ELR (cell line): ENCODE results near the gene HRAS.
A peak's percentile ranks its signal among the peaks of the same experiment; 100 is the strongest.
"Not testable (repeated sequence)": the region's sequence is repeated elsewhere in the genome, so short reads cannot be mapped to it uniquely, and the experiment has no call there.

Experiments
- DNase-seq: peaks from one replicate; pipeline ENCODE4 v3.0.0-alpha.2; 2015; ENCODE audit warnings: low read depth

HRAS gene

DNA sequence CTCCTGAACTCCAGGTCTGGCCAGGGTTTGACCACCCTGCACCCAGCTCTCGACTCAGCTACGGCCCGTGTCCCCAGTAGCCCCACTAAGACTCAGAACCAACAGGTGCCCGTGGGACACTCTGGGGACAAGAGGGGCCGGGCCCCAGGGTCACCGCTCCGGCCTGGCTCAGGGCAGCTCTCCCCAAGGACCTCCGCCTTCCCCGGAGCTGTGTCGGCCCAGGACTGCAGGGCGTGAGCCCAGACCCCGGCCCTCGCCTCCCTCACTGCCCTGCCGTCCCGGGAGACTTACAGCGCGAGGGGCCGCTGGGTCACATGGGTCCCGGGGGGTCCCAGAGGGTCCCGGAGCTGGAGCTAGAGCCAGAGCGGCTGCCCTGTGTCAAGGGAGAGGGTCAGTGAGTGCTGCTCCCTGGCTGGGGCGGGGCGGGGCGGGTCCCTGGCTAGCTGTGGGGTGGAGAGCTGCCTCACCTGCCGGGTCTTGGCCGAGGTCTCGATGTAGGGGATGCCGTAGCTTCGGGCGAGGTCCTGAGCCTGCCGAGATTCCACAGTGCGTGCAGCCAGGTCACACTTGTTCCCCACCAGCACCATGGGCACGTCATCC lies 2.3 kb downstream of the HRAS start:
- peak; percentile 40 for DNase-seq

DNA sequence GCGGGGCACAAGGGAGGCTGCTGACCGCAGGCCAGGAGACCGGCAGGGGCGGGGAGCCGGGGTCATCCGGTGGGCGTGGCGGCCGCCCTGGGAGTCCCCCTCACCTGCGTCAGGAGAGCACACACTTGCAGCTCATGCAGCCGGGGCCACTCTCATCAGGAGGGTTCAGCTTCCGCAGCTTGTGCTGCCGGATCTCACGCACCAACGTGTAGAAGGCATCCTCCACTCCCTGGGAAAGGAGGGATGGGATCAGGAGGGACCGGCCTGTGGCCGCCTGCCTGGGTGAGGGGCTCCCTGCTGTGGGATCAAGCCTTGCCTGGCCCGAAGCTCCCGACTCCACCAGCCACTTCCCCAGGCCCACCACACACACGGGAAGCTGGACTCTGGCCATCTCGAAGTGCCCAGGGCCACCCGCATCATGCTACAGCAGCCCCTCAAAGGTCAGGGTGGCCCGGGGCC lies 2.8 kb downstream of the HRAS start:
- peak; percentile 40 for DNase-seq

DNA sequence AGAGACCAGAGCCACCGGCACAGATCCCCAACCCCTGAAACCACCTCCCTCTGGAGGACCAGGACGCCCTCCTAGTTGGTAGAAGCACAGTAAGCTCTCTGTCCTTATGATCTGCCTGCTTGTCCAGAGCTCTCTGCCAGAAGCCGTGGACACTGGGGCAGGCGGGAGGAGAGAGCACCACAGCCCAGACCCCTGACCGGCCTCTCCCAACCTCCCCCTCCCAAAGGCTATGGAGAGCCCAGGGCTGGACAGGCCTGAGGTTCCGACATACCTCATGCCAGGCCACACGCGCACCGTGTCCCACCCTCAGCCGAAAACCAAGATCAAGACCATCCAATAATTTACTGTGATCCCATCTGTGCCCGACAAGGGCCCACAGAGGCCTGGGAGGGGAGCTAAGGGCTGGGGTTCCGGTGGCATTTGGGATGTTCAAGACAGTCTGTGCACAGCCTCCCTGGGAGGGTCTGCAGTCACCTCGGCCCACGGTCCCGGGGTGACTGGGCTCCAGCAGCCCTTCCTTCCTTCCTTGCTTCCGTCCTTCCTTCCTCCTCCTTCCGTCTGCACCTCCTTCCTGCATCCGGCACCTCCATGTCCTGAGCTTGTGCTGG lies 3.4 kb downstream of the HRAS start:
- peak; percentile 56 for DNase-seq

DNA sequence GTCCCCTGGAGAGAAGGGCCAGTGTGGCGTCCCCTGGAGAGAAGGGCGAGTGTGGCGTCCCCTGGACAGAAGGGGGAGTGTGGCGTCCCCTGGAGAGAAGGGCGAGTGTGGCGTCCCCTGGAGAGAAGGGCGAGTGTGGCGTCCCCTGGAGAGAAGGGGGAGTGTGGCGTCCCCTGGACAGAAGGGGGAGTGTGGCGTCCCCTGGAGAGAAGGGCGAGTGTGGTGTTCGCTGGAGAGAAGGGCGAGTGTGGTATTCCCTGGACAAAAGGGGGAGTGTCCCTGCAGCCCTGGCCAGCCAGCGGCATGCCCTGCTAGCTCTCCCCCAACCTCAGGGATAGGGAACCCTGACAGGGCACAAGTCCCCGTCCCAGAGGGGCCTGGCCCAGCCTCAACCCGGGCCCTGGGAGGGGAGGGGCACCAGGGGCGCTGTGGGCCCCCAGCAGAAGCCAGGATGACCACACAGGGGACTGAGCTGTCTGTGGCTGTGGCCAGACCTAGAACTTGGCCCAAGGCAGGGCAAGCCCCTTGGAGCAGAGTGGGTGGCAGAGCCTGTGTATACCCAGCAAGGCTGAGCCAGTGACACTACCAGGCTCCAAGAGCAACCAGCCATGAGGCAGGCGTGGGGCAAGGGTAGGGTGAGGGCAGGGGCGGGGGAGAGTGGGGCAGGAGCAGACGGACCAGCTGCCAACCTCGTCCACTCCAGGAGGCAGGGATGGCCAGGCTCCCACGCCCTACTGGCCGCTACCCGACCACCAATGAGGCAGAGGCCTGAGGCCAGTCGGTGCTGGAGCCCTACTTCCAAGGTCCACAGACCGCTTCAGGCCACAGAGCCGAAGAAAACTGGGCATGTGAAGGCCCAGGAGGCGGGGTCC lies 4.2 kb downstream of the HRAS start:
- no peak for DNase-seq

DNA sequence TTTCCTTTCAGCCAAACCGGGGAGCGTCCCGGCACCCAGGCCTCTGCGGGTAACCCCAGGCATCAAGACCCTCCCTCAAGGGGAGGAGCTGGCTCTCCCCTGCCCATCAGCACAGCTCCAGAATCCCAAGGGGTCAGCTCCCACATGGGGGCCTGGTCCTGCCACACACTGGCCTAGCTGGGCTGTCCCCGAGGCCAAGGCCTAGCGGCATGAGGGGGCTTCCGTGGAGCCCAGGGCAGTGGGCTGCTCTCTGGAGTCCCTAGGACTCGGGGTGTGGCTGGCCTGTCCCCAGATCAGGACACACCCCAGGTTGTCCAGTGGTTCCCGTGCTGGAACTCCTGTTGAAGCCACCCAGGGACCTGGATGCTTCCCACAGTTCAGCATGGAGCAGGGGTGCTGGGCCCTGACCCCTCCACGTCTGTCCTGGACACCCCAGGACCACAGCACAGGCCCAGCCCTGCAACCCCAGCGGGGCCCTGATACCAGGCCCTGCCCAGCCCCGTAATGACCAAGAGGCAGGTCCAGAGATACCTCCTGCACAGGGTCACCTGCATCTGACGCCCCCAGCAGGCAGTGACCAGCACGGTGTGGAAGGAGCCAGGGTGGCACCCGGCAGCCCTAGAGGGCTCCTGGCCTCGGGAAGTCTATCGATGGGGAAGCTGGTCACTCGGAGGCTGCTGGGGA lies 5.5 kb downstream of the HRAS start:
- DNase-seq: no peak

DNA sequence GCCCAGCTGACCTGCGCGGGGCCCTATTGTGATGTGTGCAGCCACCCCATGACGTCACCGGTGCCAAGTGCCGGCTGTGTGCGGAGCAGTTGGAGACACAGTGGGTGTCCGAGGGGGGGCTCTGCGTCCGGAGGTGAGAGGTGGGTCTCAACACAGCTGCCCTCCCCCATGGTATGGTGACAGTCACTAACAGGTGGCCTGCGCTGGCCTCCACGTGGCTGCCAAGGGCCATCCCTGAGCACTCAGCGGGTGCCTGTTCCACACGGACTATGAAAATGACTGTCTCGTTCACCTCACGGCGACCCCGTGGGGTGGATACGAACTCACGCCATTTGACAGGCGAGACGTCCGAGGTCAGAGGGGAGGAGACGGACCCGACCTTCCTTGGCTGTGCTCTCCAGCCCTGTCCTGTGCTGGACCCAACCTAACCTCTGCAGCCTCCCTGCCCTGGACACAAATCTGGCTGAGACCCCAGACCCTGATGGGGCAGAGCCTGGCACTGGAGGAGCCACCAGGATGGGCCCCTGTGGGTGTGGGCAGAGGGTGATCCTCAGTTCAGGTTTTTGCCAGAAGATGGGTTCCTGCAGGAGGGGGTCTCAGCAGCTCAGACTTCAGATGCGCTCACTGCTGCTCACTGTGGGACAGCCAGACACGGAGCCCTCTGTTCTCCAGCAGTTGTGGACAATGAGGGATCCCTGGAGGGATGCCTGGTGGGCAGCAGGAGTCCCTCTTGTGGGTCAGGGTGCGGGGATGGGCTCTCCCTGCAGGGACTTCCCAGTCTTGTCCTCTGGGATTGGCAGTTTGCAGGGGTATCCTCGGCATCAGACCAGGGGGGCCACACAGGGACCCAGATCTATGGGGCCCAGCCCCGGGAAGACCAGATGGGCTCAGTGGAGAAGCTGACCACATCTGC lies 6.3 kb downstream of the HRAS start:
- DNase-seq: no peak

DNA sequence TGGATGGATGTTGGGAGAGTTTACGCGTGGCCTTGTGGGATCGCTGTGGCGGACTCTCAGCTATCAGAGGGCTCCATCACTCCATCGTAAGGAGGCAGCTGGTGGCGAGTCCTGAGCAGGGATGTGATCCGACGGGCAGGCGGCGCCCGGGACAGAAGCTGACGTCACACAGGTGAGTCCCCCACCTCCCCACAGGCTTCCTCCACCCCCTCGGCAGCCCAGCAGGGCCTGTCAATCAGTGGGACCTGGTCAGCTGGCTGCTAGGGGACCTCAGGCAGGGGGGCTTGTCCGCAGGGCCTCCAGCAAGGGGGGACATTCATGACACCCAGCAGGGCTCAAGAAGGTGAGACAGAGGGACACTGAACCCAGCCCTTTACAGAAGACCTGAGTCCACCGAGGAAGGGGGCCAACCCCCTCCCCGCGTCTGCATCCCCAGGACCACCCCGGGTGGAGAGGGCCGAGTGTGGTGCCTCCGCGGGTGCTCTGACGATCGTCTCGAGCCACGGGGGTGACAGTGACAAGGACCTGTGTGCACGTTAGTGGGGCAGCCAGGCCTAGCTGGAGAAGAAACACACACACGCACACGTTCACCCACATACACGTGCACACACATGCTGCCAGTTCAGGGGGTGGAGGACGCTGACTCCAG lies 7.1 kb downstream of the HRAS start:
- DNase-seq: no peak

DNA sequence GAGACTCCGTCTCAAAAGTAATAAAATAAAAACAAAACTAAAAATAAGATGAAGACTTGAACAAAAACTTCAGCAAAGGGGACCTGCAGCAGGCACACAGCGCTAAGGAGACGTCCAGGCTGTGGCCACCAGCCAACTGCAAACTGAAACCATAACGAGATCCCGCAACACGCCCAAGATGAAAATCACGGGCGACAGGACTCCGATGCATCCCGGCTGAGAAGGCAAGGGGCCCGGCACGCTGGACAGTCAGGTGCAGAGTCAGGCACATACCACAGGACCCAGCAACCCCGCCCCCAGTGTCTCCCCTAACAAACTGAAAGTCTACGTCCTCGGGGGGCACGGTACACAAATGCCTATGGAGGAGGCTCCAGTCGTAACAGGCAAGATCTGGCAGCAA lies 9.2 kb downstream of the HRAS start:
- DNase-seq: no peak

DNA sequence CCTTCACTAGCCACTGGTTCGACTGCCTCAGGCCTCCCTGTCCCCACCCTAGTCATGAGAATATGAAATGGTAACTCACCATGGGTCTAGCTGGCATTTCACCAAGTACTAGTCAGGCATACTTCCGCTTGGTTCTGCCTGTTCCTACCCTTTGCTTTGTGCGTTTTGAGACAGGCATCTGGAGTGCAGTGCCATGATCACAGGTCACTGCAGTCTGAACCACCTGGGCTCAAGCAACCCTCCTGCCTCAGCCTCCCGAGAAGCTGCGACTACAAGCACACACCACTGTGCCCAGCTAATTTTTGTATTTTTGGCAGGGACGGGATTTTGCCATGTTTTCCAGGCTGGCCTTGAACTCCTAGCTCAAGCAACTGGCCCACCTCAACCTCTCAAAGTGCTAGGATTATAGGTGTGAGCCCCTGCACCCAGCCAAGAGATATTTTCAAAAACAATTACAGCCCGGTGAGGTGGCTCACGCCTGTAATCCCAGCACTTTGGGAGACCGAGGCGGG lies 14.1 kb downstream of the HRAS start:
- DNase-seq: peak; percentile 24

DNA sequence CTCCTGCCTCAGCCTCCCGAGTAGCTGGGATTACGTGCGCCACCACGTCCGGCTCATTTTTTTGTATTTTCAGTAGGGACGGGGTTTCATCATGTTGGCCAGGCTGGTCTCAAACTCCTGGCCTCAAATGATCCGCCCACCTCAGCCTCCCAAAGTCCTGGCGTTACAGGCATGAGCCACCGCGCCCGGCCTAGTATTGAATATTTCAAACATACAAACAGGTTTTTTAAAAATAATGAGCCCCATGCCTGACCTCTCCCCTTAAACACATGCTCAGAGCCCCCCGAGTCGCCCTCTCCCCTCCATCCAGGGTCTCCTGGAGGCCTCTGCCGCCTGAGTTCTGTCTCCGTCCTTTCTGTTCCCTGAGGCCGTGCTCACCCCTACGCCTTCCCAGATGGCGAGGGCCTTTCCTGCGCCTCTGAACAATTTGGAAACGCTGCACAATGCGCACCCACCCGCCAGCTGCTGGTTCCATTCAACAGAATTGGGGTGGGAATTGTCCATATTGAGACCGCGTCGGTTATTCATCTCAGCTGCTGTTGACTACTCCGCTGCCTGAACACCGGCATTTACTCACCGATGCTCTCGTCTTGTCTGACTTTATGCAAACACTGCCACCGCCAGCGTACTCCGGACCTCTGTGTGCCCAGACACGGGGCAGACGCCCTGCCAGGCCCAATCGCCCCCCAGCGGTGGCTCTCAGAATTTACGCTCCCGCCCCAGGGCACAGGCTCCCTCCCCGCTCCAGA lies 14.8 kb downstream of the HRAS start:
- peak; percentile 23 for DNase-seq

DNA sequence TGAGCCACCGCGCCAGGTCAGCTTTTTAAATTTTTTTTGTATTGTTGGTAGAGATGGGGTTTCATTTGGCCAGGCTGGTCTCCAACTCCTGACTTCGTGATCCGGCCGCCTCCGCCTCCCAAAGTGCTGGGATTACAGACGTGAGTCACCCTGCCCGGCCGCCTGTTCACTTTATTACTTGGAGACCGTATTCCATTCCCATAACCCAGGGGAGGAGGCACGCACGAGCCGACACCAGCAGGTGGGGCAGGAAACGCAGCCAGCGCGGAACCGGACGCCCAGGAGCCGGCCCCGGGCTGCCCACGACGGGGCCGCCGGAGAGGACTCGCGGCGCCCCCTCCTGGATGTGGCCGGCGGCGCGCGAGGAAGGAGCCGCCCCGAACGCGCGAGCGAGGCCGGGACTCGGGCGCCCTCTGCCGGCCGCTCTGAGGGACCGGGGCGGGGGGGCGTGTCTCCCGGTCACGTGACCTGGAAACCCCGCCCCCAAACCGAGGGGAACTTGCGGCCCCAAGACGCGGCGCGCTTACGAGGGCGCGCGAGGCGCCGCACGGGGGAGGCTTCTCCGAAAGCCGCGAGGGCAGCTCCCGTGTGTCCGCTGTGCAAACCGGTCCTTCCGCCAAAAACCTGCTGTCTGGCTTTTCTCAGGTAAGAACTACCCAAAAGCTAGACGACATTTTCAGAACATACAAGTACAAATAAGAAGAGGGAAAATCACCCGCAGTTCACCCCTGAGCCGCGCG lies 16.7 kb downstream of the HRAS start:
- DNase-seq: peak; percentile 98

DNA sequence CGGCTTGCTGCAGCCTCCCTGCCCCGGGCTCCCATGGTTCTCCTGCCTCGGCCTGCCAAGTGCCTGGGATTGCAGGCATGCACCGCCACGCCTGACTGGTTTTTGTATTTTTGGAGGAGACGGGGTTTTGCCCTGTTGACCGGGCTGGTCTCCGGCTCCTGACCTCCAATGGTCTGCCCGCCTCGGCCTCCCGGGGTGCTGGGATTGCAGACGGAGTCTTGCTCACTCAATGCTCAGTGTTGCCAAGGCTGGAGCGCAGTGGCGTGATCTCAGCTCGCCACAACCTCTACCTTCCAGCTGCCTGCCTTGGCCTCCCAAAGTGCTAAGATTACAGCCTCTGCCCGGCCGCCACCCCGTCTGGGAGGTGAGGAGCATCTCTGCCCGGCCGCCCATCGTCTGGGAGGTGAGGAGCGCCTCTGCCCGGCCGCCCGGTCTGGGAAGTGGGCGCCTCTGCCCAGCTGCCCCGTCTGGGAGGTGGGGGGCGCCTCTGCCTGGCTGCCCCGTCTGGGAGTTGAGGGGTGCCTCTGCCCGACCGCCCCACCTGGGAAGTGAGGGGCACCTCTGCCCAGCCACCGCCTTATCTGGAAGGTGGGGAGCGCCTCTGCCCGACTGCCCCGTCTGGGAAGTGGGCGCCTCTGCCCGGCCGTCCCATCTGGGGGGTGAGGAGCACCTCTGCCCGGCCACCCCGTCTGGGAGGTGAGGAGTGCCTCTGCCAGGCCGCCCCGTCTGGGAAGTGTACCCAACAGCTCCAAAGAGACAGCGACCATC lies 18.3 kb downstream of the HRAS start:
- DNase-seq: not testable (repeated sequence)

DNA sequence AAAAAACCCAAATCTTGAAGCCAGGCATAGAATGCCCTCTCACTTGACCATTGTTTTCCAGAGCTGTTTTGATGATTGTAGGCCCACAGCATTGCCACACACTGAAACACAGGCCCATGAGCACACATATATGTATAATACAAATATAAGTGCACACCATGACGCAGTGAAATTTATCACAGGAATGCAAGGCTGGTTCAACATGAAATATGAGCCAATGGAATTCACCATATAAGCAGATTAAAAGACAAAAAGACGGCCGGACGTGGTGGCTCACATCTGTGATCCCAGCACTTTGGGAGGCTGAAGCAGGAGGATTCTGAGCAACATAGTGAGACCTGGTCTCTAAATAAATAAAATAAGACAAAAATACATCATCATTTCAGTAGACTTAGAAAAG lies 19.0 kb downstream of the HRAS start:
- DNase-seq: no peak

DNA sequence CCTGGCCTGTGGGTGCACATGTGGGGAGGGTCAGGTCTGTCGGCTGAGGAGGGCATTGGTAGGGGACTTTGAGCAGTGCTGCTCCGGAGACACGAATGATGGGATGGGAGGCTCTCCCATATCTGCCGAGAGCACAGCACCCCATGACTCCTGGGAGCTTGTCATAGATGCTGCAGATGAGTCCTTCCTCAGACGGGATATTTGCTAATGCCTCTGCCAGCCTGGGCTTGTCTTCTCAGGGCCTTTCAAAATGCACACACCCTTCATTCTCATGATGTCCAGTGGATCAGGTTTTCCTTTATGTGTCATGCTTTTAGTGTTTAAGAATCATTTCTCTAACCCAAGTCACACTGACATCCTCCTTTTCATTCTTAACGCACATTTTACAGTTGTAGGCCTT lies 20.2 kb downstream of the HRAS start:
- no peak for DNase-seq

DNA sequence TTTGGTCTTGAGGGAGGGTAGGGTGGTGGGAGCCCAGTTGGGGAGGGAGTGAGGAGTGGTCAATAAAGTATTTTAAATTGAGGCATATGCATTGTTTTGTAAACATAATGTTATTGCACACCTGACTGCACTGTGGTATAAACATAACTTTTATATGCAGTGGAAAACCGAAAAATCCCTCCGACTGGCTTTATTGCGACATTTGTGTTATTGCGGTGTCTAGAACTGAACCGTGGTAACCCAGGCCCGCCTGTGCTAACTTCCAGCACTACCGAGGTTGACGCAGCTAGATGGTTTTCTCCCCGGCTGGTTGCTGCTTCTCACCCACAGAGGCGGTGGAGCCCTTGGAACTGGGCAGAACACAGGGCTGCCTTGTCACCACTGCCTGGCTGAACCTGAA lies 20.8 kb downstream of the HRAS start:
- no peak for DNase-seq

DNA sequence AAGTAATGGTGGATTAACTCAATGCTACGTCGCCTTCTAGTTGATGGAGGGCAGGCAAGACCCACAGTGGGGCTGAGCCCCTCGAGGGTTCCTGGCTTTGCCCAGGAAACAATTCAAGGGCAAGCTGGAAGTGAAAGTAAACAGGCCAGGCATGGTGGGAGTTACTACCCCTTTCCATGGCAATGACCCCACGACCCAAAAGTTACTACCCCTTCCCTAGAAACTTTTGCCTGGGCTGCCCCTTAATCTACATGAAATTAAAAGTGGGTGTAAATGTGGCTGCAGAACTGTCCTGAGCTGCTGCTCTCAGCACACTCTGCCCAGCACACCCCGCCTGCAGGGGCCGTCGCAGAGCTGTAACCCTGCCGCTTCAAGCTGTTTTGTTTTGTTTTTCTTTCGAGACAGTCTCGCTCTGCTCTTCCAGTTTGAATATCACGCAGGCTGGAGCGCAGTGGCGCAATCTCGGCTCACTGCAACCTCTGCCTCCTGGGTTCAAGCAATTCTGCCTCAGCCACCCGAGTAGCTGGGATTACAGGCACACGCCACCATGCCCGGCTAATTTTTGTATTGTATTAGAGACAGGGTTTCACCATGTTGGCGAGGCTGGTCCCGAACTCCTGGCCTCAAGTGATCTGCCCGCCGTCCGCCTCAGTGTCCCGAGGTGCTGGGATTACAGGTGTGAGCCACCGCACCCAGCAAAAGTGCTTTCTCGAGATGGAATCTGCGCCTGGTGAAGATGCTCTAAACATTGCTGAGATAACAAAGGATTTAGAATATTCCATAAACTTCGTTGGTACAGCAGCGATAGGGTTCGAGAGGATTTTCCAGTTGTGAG lies 22.4 kb downstream of the HRAS start:
- no peak for DNase-seq

DNA sequence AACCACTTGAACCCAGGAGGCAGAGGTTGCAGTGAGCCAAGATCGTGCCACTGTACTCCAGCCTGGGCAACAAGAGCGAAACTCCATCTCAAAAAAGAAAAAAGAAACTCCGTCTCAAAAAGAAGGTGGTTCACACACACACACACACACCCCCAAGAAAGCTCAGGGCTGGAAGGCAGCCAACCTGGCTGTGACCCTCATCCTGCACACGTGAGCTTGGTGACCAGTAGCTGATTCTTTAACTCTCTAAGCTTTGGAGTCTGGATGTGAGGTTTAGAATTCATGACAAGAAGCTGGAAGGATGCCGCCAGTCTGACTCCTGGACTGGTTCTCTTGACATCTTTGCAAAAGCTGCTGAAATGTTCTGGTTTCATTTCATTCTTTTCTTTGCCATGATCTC lies 26.4 kb downstream of the HRAS start:
- no peak for DNase-seq
